Sigmoid colon (tissue), 7 donors: ENCODE results near the gene ZNF610. TPM values are rescaled to one million over a fixed set of nuclear protein-coding genes. Genes with fewer than 3 reads are reported as not detected.

ENCODE experiments used
- DNase-seq: peaks from one replicate; pipeline ENCODE4 v3.0.0-alpha.2; 2019
- H3K27ac ChIP-seq, 4 donors: fragments of 200-600 bp; sonication (generic); one replicate each; pipeline ENCODE4 v1.5.1; 2016 to 2019; ENCODE audit warnings: mild to moderate bottlenecking in 1 of 4
- H3K27me3 ChIP-seq, 3 donors: fragments of 200-600 bp; sonication (generic); one replicate each; pipeline ENCODE4 v1.5.1; 2019; ENCODE audit warnings: mild to moderate bottlenecking in 1 of 3
- H3K36me3 ChIP-seq, 4 donors: fragments of 200-600 bp; sonication (generic); one replicate each; pipeline ENCODE4 v1.5.1; 2016 to 2019
- H3K4me1 ChIP-seq, 4 donors: fragments of 200-600 bp; sonication (generic); one replicate each; pipeline ENCODE4 v1.5.1; 2017 to 2019
- H3K4me3 ChIP-seq, 4 donors: fragments of 200-600 bp; sonication (generic); one replicate each; pipeline ENCODE4 v1.5.1; 2017 to 2019; ENCODE audit warnings: mild to moderate bottlenecking in 2 of 4, moderate library complexity in 1 of 4
- H3K9me3 ChIP-seq, 4 donors: fragments of 200-600 bp in 3 of 4; sonication (generic) in 3 of 4; one replicate each; pipeline versions ENCODE4 v1.5.1 to v1.6.1; 2013 to 2019
- EP300 ChIP-seq, 4 donors: sonication (generic); formaldehyde crosslinking; IDR thresholded peaks; one replicate each; pipeline ENCODE4 v1.6.1; 2017; ENCODE audit warnings: antibody characterized with exemption in 4 of 4
- POLR2A ChIP-seq, 2 donors: fragments of 450-650 bp; IDR thresholded peaks; one replicate each; pipeline ENCODE4 v1.6.1; 2016; ENCODE audit warnings: antibody characterized with exemption in 2 of 2, mild to moderate bottlenecking in 2 of 2, moderate library complexity in 2 of 2
- POLR2AphosphoS5 ChIP-seq, 4 donors: sonication (generic); formaldehyde crosslinking; IDR thresholded peaks; one replicate each; pipeline ENCODE4 v1.6.1; 2017; ENCODE audit warnings: antibody characterized with exemption in 4 of 4
- WGBS, 2 donors: extraction: QIAGEN DNeasy Blood & Tissue Kit; methylation state at CpG; one replicate each; pipeline ENCODE4 v1.1.7; 2013; 5-methylcytosine and 5-hydroxymethylcytosine counted together
- intact Hi-C: fragments of 100-400 bp; cut with DNase I; formaldehyde crosslinking; loops from one replicate; pipeline ENCODE4 v1.15.1; 2023
- polyA plus RNA-seq, 3 donors: library from polyadenylated mRNA; stranded (reverse); fragments of 200-250 nt; gene quantifications; one replicate each; pipeline ENCODE4 v1.2.3, GENCODE V29; 2013
- total RNA-seq, 4 donors: library from RNA; depleted of rRNA; stranded (reverse); fragments of >200 nt; gene quantifications; one replicate each; pipeline ENCODE4 v1.1.0, GENCODE V29; 2016
- TF ChIP-seq, protein P1 (sequence below), 4 experiments: fragments of 450-650 bp in 3 of 4; fragments of 200-600 bp in 1 of 4; IDR thresholded peaks; one replicate each; pipeline ENCODE4 v1.5.1; 2016 to 2019; ENCODE audit warnings: antibody characterized with exemption in 4 of 4, mild to moderate bottlenecking in 3 of 4, moderate library complexity in 2 of 4
- donor health status: healthy with polysubstance abuse.
- donor health status: Bipolar disorder and iron deficiency.
- donor health status: healthy.

The ZNF610 gene
- total and polyA plus RNA-seq, 7 donors: 0.90 to 3.2 (median 2.3) TPM; not detected in 1

GRCh38 chr19:52296773-52297600, 39.1 kb upstream of the ZNF610 start, which contains the start of gene ZNF480:
Gene ZNF480 (plus strand): TSS chr19:52297169. CDS start chr19:52300413, 3,244 bp downstream.
- Histone ChIP-seq H3K4me1 (peaks cover 0 to 19% (median 12%) of the 10 kb centered on the region in 4 donors), H3K27me3 (no peaks in the 10 kb centered on the region), H3K36me3 (peaks cover 10 to 29% (median 21%) of the 10 kb centered on the region in 4 donors), H3K9me3 (peaks cover 0 to 15% (median 0%) of the 10 kb centered on the region in 4 donors), H3K27ac (peak within 1 kb of the TSS; percentile 89 to 95 (median 92)), H3K4me3 (peak within 1 kb of the TSS; percentile 64 to 93 (median 84))
- 0 to 1% methylated on average over 66 to 75 of the region's 75 CpGs for WGBS, 2 donors
- TF ChIP-seq EP300 (IDR thresholded peaks at IDR 0.05) (no peak), POLR2A (IDR thresholded peaks at IDR 0.05) (peak; percentile 42 to 61), POLR2AphosphoS5 (IDR thresholded peaks at IDR 0.05) (peak; percentile 80 to 95 (median 88))
- TF ChIP-seq, protein P1, sequence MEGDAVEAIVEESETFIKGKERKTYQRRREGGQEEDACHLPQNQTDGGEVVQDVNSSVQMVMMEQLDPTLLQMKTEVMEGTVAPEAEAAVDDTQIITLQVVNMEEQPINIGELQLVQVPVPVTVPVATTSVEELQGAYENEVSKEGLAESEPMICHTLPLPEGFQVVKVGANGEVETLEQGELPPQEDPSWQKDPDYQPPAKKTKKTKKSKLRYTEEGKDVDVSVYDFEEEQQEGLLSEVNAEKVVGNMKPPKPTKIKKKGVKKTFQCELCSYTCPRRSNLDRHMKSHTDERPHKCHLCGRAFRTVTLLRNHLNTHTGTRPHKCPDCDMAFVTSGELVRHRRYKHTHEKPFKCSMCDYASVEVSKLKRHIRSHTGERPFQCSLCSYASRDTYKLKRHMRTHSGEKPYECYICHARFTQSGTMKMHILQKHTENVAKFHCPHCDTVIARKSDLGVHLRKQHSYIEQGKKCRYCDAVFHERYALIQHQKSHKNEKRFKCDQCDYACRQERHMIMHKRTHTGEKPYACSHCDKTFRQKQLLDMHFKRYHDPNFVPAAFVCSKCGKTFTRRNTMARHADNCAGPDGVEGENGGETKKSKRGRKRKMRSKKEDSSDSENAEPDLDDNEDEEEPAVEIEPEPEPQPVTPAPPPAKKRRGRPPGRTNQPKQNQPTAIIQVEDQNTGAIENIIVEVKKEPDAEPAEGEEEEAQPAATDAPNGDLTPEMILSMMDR (IDR thresholded peaks at IDR 0.05): peak in 2 of 4 experiments; percentile 13 to 15
- DNase-seq: peak; percentile 92
- intact Hi-C loops: loop anchor here (1.0 to 5.0 kb wide), 3 partner anchors 28 to 100 kb away; partner anchors contain the start of genes ZNF528, ZNF610 and ZNF766

DNA sequence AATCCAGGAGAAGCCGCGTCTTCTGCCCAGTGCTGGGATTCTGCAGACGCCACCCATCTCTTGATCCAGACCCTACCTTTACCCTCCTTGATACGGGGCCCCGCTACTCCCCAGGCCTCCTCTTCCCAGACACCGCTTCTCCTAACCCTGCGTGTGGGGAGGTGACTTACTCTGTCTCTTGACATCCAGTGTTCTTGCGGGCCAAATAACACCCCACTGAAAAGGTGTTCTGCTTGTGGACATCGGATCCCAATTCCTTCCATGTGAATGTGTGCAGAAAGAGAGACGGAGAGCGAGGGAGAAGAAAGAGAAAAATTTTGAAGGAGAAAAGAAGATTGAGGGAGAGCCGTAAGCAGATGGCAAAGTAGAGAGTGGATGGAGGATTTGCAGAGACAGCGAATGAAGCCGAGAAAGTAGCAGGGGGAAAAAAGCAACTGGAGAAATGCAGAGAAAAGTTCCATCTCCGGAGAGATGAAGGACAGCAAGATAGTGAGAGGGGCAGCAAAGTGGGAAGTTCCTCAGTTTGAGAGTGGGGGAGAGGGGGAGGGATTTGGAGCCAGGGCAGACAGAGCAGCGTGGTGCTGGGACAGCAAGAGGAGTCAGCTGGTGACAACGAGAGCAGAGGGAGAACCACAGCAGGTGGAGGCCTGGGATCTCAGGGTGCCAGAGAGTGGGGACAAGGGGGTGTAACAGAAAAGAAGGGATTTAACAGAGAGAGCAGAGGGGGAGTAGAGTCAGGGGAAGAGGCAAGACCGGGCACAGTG, 38.3 kb upstream of the ZNF610 start:
- H3K4me1 ChIP-seq: peaks cover 0 to 19% (median 12%) of the 10 kb centered on the region in 4 donors
- TF ChIP-seq POLR2A (IDR thresholded peaks at IDR 0.05) (no peak), POLR2AphosphoS5 (IDR thresholded peaks at IDR 0.05) (no peak), EP300 (IDR thresholded peaks at IDR 0.05) (no peak)
- TF ChIP-seq, protein P1 (IDR thresholded peaks at IDR 0.05): no peak
- WGBS, 2 donors: 22 to 43% methylated on average over 18 of the region's 18 CpGs

GRCh38 chr19:52307275-52307674, 28.8 kb upstream of the ZNF610 start:
- H3K4me3 ChIP-seq: no peak overlapping the region
- H3K27ac ChIP-seq: no peak overlapping the region
- peaks cover 37 to 82% (median 55%) of the 10 kb centered on the region in 4 donors for H3K9me3 ChIP-seq
- H3K4me1 ChIP-seq: no peaks in the 10 kb centered on the region
- no peaks in the 10 kb centered on the region for H3K27me3 ChIP-seq
- no peak for DNase-seq
- TF ChIP-seq POLR2A (IDR thresholded peaks at IDR 0.05): no peak
- TF ChIP-seq POLR2AphosphoS5 (IDR thresholded peaks at IDR 0.05): no peak
- no peak for TF ChIP-seq EP300 (IDR thresholded peaks at IDR 0.05)
- TF ChIP-seq, protein P1 (IDR thresholded peaks at IDR 0.05): no peak
- WGBS, 2 donors: 97% methylated on average over 10 of the region's 10 CpGs
- intact Hi-C loops: no loop called here
- H3K36me3 ChIP-seq: peaks cover 17 to 96% (median 75%) of the 10 kb centered on the region in 4 donors

More for the DNA sequence above, 38.3 kb upstream of the ZNF610 start:
- Histone ChIP-seq H3K36me3 (peaks cover 10 to 33% (median 26%) of the 10 kb centered on the region in 4 donors), H3K9me3 (peaks cover 0 to 19% (median 0%) of the 10 kb centered on the region in 4 donors), H3K27me3 (no peaks in the 10 kb centered on the region), H3K4me3 (peak overlapping the region; percentile 64 to 93 (median 84)), H3K27ac (peak overlapping the region; percentile 89 to 95 (median 92))
- intact Hi-C loops: loop anchor here (2.0 to 5.0 kb wide), 2 partner anchors 39 to 100 kb away; partner anchors contain the start of genes ZNF528 and ZNF610
- DNase-seq: no peak

DNA sequence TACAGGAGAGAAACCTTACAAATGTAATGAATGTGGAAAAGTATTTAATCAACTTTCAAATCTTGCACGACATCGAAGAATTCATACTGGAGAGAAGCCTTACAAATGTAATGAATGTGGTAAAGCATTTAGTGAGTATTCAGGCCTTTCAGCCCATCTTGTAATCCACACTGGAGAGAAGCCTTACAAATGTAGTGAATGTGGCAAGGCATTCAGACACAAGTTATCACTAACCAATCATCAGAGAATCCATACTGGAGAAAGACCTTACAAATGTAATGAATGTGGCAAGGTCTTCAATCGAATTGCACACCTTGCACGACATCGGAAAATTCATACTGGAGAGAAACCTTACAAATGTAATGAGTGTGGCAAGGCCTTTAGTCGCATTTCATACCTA, 13.6 kb upstream of the ZNF610 start:
- WGBS, 2 donors: 97 to 98% methylated on average over 6 of the region's 6 CpGs
- TF ChIP-seq EP300 (IDR thresholded peaks at IDR 0.05): no peak
- TF ChIP-seq POLR2A (IDR thresholded peaks at IDR 0.05): no peak
- TF ChIP-seq, protein P1 (IDR thresholded peaks at IDR 0.05): no peak
- TF ChIP-seq POLR2AphosphoS5 (IDR thresholded peaks at IDR 0.05): no peak
- no peak overlapping the region for H3K4me3 ChIP-seq
- H3K27me3 ChIP-seq: no peaks in the 10 kb centered on the region
- peaks cover 37 to 60% (median 52%) of the 10 kb centered on the region in 4 donors for H3K36me3 ChIP-seq
- H3K9me3 ChIP-seq: peaks cover 68 to 100% (median 89%) of the 10 kb centered on the region in 4 donors
- H3K4me1 ChIP-seq: no peaks in the 10 kb centered on the region
- H3K27ac ChIP-seq: no peak overlapping the region
- no peak for DNase-seq
- intact Hi-C loops: no loop called here
